GM12878 (cell line): ENCODE results near the gene MYBBP1A.

Experiments
- CHD1 ChIP-seq: IDR thresholded peaks from 2 replicates; pipeline ENCODE4 v1.6.1; 2012; ENCODE audit warnings: low read depth, low read length, improper control_type of control experiment
- CTCF ChIP-seq, 3 experiments: IDR thresholded peaks in 2 of 3; conservative IDR thresholded peaks in 1 of 3; 2 replicates each; pipeline ENCODE4 v1.5.1; 2011; ENCODE audit warnings: low read depth in 3 of 3, low read length in 3 of 3, mild to moderate bottlenecking in 3 of 3, control low read depth in 2 of 3, moderate library complexity in 2 of 3, inconsistent platforms in 1 of 3, mixed read lengths in 1 of 3; ENCODE audit not compliant: control insufficient read depth in 2 of 3, insufficient read depth in 1 of 3; ENCODE audit errors: extremely low read depth in 1 of 3
- NFYA ChIP-seq: IDR thresholded peaks from 2 replicates; pipeline ENCODE4 v1.6.1; 2011; ENCODE audit warnings: low read depth, mild to moderate bottlenecking, low read length, improper control_type of control experiment, borderline replicate concordance
- RAD21 ChIP-seq: IDR thresholded peaks from 2 replicates; pipeline ENCODE4 v1.6.1; 2011; ENCODE audit warnings: mild to moderate bottlenecking, low read depth, low read length, moderate library complexity; ENCODE audit not compliant: insufficient read depth
- SPI1 ChIP-seq: IDR thresholded peaks from 2 replicates; pipeline ENCODE4 v1.6.1; 2011; ENCODE audit warnings: low read depth, mild to moderate bottlenecking, low read length, moderate library complexity, borderline replicate concordance; ENCODE audit not compliant: insufficient read depth

- TF ChIP-seq CTCF (IDR thresholded peaks at IDR 0.05 in 2 of 3, conservative IDR thresholded peaks at IDR 0.05 in 1 of 3; ENCODE audit: control insufficient read depth in 2 of 3, extremely low read depth in 1 of 3, insufficient read depth in 1 of 3, low read depth in 3 of 3, low read length in 3 of 3), result no peak
- TF ChIP-seq CHD1, result no peak
- no peak for TF ChIP-seq RAD21
- TF ChIP-seq SPI1, result no peak
- no peak for TF ChIP-seq NFYA
Observed at GRCh38 chr17:4543557-4544026, 11.6 kb downstream of the MYBBP1A start.
